ENCODE measurements around the gene GPC3.
"Not testable (repeated sequence)": the region's sequence is repeated elsewhere in the genome, so short reads cannot be mapped to it uniquely, and the experiment has no call there.

GPC3 gene

DNA sequence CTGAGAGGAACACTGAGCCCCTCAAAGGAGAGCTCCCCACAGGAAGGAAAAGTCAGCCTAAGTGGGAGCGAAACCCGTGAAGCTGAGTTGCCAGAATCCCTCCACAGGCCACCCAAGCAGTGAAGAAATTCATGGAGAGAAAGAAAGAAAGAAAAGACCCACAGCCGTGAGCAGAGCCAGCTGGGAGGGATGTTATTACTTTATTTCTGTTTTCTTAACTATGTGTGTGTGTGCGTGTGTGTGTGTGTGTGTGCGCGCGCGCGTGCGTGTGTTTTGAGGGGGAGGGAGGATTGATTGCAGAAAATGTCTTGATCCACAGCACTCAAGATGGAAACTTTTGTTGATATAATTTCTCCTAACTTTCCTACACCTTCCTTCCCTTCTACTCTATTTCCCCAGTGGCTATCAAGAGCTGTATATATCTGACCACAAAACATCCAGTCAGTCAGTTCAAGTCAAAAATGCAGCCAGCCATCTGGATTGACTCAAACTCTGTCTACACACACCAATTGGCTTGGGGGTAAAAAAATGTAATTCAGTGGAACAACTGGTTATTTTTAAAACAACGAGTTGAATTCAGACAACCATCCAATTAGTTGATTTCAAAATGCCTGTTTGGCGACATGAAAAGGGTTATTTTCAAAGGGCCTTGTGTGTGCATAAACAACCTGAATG is 13.8 kb upstream of the GPC3 start:
- no peak for DNase-seq (ENCODE audit: extremely low read depth in 1 of 2, low read depth in 1 of 2)

GRCh38 chrX:133995759-133996158 is 10.4 kb upstream of the GPC3 start:
- DNase-seq (ENCODE audit: extremely low read depth in 1 of 2, low read depth in 1 of 2) = no peak

DNA sequence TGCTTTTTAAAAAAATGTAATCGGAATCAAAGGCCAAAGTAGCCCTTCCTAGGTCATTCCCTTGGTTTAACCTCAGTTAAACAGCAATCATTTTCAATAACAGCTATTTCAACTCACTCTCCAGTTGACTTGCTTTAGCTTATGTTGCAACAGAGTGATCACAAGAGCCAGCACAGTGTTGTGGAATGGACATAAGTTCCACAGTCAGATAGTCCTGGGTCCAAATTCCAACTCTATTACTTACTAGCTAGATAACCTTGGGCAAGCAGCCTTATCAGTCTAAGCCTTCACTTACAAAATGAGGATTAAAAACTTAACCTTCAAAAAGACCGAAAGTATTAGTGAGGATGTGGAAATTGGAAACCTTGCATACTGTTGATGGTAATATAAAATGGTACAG is 9.2 kb upstream of the GPC3 start:
- DNase-seq (ENCODE audit: extremely low read depth in 1 of 2, low read depth in 1 of 2) = no peak

- no peak for DNase-seq (ENCODE audit: extremely low read depth in 1 of 2, low read depth in 1 of 2)
Measured at GRCh38 chrX:133992882-133993281, 7.5 kb upstream of the GPC3 start.

DNA sequence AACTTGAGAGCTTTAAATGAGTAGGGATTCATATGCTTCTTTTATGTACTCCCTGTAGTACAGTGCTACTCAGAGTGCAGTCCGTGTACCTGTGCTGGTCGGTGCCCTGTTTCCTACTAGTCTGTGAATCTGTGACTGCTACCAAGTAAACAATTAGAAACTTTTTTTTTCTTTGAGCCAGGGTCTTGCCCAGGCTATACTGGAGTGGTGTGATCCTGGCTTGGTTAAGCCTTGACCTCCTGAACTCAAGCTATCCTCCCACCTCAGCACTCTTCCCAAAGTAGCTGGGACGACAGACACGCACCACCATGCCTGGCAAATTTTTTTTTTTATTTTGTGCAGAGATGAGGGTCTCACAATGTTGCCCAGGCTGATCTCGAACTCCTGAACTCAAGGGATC is 6.4 kb upstream of the GPC3 start:
- no peak for DNase-seq (ENCODE audit: extremely low read depth in 1 of 2, low read depth in 1 of 2)

GRCh38 chrX:133991057-133991456 is 5.7 kb upstream of the GPC3 start:
- not testable (repeated sequence) for DNase-seq (ENCODE audit: extremely low read depth in 1 of 2, low read depth in 1 of 2)

- DNase-seq (ENCODE audit: extremely low read depth in 1 of 2, low read depth in 1 of 2) = no peak
Measured at GRCh38 chrX:133989993-133990392, 4.6 kb upstream of the GPC3 start.

GRCh38 chrX:133989490-133989889 is 4.1 kb upstream of the GPC3 start:
- DNase-seq (ENCODE audit: extremely low read depth in 1 of 2, low read depth in 1 of 2) = no peak

DNA sequence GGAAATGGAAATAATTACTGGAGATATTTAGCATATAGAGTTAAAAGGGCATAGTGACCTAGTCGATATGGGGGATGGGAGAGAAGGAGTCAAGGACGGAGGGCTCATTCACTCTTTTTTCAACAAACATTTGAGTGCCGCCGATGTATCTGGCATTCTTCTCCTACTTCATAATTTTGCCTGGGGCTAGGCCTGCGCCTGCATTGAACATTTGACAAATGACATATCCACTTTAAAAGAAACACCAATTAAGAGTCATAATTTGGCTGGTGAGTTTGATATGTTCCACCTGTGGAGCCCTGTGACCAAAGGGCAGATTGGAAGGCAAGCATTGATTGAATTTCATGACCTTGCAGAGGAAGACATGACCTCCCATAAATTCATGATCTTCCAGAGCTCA is 2.6 kb upstream of the GPC3 start:
- DNase-seq (ENCODE audit: extremely low read depth in 1 of 2, low read depth in 1 of 2) = no peak

DNA sequence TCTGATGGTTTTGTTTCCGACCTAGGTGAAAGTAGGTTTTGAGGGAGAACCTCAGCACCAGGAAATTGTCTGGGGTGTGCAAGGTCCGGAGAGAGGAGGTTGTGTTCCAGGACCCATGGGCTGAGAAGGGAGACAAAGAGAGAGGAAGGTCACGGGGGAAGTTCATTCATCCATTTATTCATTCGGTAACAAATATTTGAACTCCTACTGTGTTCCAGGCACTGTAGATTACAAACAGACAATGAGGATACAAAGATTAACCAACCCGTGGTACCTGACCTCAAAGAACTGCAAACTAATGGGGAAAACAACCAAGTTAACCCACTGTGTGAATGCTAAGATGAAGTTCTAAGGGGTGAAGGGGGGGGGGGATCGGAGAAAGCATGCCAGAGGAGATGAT is 1.8 kb upstream of the GPC3 start:
- no peak for DNase-seq (ENCODE audit: extremely low read depth in 1 of 2, low read depth in 1 of 2)

DNA sequence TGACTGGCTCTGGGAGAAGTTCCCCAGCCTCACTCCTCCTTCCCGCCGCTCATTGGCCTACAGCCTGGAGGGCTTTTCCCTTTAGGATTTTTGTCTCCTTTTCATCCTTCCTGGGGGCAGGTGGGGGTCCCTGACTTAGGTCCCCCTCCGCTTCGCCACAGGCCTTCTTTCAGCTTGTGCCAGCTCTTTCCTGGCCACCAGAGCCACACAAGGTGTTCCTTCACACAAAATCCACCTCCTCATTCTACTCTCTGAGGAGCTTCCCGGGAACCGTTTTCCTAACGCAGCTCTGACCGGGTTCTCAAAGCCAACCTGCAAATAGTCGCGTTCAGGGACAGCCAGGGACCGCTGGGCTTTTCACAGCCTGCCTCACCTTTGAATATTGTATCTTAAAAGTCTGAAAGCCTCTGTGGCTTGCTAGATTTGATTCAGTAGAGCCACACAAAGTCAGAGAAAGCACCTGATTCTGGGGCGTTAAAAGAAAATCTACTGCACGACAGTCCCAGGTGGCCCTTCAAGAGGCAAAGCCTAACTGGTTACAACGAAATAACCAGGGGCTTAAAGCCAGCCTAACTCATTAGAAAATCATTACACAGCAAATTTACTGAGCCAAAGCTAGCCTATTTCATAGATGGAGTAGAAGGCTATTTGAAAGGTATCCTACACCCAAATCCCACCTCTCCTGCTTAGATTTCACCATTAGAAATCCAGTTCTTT is 731 bp upstream of the GPC3 start:
- DNase-seq (ENCODE audit: extremely low read depth in 1 of 2, low read depth in 1 of 2) = no peak

DNA sequence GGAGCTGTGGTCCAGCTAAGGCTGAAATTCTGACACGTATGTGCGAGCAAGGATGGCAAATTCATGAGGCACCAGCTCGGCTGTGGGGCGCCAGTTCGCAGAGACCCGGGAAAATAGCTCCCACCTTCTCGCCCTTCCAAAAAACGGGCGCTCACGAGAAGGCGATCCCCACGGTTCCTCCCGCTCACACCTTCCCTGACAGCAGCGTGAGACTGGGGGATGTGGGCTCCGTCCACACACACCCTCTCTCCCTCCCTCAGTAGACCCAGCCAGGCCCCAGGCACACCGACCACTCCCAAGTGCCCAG is 584 bp downstream of the GPC3 start:
- DNase-seq (ENCODE audit: extremely low read depth in 1 of 2, low read depth in 1 of 2) = no peak

DNA sequence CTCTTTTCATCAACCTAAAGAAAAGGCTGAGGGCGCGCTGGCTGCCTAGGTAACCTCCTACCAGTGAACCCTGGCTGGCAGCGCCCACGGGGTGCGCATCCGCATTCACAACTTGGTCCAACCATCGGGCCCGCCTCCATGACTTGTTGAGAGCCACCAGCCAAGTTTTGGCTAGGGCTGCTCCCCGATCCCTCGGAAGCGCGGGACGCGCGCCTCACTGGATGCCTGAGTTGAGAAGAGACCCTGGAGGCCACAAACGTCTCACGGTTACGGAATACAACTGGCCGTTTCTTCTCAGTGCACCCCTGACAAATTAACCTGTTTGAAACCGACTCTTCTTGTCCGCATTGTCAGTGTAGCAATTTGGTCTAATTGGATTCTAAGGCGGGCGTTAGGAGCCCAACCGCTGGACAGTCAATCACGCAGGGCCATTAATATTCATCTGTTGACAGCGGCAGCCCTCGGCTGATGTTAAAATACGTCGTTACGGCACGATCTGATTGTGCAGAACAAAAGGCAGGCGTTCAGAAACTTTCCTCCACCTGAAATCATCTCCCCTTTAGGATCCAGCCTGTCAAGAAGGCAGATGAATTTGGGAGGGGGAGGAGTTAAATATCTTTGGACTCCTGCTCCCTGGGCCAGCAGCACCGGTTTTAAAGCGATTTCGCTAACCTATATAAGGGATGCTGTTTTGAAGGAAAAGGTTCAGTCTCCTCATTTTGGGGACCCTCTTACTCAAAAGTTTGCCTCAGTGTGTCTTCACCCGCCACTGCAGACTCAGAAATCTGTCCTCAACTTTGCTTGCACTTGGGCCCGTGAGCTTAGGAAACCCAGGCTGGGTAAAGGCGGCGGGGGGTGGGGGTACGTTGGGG is 1.2 kb downstream of the GPC3 start:
- no peak for DNase-seq (ENCODE audit: extremely low read depth in 1 of 2, low read depth in 1 of 2)

GRCh38 chrX:133983256-133983973 is 2.0 kb downstream of the GPC3 start:
- no peak for DNase-seq (ENCODE audit: extremely low read depth in 1 of 2, low read depth in 1 of 2)

DNA sequence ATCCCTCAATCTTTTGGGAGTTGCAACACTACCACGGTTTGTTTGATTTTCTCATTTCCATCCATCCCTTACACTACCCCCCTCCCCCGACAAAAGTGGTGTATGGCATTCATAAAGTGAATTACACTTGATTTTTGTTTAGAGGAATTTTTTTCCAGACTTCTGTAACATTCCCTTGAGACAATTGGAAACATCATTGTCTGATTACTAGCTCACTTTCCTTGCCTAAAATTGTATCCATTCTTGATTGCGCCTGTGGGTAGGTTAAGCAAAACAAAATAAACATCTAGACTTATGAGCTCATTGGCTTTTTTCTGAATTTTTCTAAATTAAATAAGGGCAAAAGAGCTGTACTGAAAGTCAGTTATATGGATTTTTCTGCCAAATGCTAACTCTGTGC is 3.5 kb downstream of the GPC3 start:
- no peak for DNase-seq (ENCODE audit: extremely low read depth in 1 of 2, low read depth in 1 of 2)

DNA sequence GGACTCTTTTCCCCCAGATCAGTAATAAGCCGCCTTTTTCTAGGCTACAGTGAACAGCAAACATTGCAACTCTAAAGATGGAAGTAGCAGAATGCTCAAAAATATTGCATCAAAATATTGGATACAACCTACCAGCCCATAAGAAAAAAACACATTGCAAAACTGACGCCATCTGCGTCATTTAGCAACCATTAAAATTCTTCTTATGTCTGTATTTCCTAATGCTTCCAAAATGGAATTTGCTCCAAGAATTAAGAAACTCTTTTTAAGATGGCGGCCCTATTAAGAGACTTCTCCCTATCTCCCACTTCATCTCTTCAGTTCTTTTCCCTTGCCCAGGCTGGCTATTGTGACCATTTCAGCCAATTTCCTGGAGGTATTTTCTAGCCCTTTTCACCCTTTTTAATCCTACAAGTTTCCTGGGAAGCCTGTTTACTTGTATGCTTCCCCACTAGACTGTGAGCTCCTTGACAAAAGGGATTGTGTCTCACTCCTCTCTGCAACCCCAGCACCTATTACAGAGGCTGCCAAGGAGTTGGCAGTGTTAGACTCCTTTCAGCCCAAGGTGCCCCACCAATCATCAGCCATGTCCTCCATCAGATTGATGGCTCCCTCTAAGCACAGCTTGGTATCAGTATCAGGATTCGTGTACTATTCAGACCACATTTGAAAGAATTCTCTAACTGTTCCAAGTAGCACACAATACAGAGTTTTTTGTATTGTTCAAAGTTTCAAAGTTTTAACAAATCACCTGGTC is 4.4 kb downstream of the GPC3 start:
- DNase-seq (ENCODE audit: extremely low read depth in 1 of 2, low read depth in 1 of 2) = no peak

GRCh38 chrX:133980406-133980805 is 5.0 kb downstream of the GPC3 start:
- DNase-seq (ENCODE audit: extremely low read depth in 1 of 2, low read depth in 1 of 2) = no peak

DNA sequence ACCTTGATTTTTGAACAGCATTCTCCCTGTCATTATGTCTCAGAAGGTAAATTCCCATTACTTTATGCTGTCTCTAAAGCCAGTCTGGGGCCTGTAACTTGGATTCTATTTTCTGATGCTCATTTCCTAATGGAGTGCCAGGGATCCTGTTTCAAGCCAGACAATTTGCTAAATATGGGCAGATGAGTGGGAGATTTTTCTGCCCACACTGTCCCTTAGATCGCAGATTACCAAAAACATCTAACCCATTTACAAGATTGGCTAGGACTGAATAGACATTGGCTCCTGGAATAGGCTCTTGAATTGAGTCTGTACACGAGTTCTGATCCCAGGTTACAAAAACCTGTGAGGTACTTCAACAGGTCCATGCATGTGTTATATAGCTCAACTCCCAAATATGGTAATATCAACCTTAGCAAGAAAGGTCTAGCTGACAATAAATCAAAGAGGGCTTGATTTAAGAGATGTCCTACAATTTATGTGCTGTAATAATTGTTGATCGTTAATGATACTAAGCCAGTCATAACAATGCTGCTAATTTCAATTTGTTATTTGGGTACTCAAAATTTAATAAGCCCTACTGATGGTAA is 5.7 kb downstream of the GPC3 start:
- no peak for DNase-seq (ENCODE audit: extremely low read depth in 1 of 2, low read depth in 1 of 2)

GRCh38 chrX:133973704-133974103 is 11.7 kb downstream of the GPC3 start:
- no peak for DNase-seq (ENCODE audit: extremely low read depth in 1 of 2, low read depth in 1 of 2)

GRCh38 chrX:133972916-133973315 is 12.5 kb downstream of the GPC3 start:
- no peak for DNase-seq (ENCODE audit: extremely low read depth in 1 of 2, low read depth in 1 of 2)

Measured in stimulated activated CD8-positive, alpha-beta memory T cell treated with anti-CD3 and anti-CD28 coated beads, Interleukin-7, amount 100 ng/mL, for 48 hours (primary cell).